Measurements from ENCODE around the gene SLCO3A1. TPM values are rescaled to one million over a fixed set of nuclear protein-coding genes. Genes with fewer than 3 reads are reported as not detected.

Gene SLCO3A1
- total RNA-seq, 1 experiment from 2014 or later: 37.8 TPM

DNA sequence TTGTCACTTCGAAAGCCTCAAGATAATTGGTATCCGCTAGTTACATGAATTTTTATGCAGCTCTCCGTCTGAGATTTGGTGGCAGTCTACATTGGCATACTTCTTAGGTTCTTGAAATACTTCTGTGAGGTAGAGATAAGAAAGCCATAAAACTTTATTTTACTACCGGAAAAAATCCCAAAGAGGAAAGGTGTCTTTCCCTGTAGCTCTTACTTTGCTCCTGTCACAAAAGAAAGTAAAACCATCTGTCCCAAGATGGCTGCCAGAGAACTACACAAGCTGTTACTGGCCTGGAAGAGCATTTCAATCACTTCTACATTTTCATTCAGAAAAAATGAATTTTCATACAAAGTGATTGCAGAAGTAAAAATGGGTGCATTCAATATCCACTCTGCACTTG is 325.4 kb downstream of the SLCO3A1 start:
- Histone ChIP-seq H3K9me2 (ENCODE audit: insufficient read depth) (no peaks in the 10 kb centered on the region), H3K4me3 (no peak overlapping the region), H3K27ac (no peak overlapping the region), H4K20me1 (ENCODE audit: insufficient read depth) (no peaks in the 10 kb centered on the region), H3K4me2 (no peak overlapping the region), H3F3A (ENCODE audit: insufficient read depth, low read depth) (no peaks in the 10 kb centered on the region), H3K79me2 (ENCODE audit: low read depth) (no peaks in the 10 kb centered on the region), H3K9me3 (ENCODE audit: insufficient read depth, low read depth) (no peaks in the 10 kb centered on the region), H3K4me1 (replicated peaks; ENCODE audit: insufficient read depth) (no peaks in the 10 kb centered on the region), H3K27me3 (ENCODE audit: insufficient read depth, low read depth) (peaks cover 53% of the 10 kb centered on the region), H2AFZ (no peak overlapping the region), H3K36me3 (ENCODE audit: low read depth) (no peaks in the 10 kb centered on the region)
- ChIA-PET CTCF (no interaction called here), POLR2A (ENCODE audit: unreplicated experiment) (no interaction called here)
- DNase-seq: no peak
- TF ChIP-seq EZH2 (IDR thresholded peaks at IDR 0.05; ENCODE audit: low read depth): no peak
- TF ChIP-seq, protein P1, sequence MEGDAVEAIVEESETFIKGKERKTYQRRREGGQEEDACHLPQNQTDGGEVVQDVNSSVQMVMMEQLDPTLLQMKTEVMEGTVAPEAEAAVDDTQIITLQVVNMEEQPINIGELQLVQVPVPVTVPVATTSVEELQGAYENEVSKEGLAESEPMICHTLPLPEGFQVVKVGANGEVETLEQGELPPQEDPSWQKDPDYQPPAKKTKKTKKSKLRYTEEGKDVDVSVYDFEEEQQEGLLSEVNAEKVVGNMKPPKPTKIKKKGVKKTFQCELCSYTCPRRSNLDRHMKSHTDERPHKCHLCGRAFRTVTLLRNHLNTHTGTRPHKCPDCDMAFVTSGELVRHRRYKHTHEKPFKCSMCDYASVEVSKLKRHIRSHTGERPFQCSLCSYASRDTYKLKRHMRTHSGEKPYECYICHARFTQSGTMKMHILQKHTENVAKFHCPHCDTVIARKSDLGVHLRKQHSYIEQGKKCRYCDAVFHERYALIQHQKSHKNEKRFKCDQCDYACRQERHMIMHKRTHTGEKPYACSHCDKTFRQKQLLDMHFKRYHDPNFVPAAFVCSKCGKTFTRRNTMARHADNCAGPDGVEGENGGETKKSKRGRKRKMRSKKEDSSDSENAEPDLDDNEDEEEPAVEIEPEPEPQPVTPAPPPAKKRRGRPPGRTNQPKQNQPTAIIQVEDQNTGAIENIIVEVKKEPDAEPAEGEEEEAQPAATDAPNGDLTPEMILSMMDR (conservative IDR thresholded peaks at IDR 0.05): no peak
- intact Hi-C loops (cut with micrococcal nuclease; ENCODE audit: unreplicated experiment): no loop called here
- BruUV-seq (replicated peaks): no TSS peak

DNA sequence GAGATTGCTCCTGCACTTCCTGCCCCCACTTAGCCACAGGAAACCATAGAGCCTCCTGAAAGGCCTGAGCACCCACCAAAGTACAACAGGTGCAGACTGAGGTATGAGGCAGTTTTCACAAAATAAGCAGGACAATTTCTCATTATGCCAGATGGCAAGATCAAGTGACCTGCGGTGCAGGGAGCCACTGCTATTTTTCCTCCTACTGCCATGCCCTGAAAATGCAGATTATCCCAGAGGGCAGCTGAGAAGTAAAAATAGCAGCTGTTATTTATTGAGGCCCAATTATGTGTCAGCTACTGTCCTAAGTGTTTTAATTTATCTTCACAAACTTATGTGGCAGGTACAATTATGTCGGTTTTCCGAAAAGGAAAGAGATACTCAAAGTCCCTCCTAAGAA is 330.6 kb downstream of the SLCO3A1 start:
- intact Hi-C loops (cut with micrococcal nuclease; ENCODE audit: unreplicated experiment): no loop called here
- Histone ChIP-seq H3K9me3 (ENCODE audit: insufficient read depth, low read depth) (no peaks in the 10 kb centered on the region), H3K9me2 (ENCODE audit: insufficient read depth) (no peaks in the 10 kb centered on the region), H3K27me3 (ENCODE audit: insufficient read depth, low read depth) (peaks cover 37% of the 10 kb centered on the region), H3F3A (ENCODE audit: insufficient read depth, low read depth) (no peaks in the 10 kb centered on the region), H3K4me3 (no peak overlapping the region), H3K4me1 (replicated peaks; ENCODE audit: insufficient read depth) (no peaks in the 10 kb centered on the region), H4K20me1 (ENCODE audit: insufficient read depth) (no peaks in the 10 kb centered on the region), H3K79me2 (ENCODE audit: low read depth) (no peaks in the 10 kb centered on the region), H2AFZ (no peak overlapping the region), H3K27ac (no peak overlapping the region), H3K4me2 (no peak overlapping the region), H3K36me3 (ENCODE audit: low read depth) (no peaks in the 10 kb centered on the region)
- no peak for TF ChIP-seq EZH2 (IDR thresholded peaks at IDR 0.05; ENCODE audit: low read depth)
- TF ChIP-seq, protein P1 (conservative IDR thresholded peaks at IDR 0.05): no peak
- POLR2A ChIA-PET (ENCODE audit: unreplicated experiment): no interaction called here
- DNase-seq: no peak
- no TSS peak for BruUV-seq (replicated peaks)
- CTCF ChIA-PET: no interaction called here

DNA sequence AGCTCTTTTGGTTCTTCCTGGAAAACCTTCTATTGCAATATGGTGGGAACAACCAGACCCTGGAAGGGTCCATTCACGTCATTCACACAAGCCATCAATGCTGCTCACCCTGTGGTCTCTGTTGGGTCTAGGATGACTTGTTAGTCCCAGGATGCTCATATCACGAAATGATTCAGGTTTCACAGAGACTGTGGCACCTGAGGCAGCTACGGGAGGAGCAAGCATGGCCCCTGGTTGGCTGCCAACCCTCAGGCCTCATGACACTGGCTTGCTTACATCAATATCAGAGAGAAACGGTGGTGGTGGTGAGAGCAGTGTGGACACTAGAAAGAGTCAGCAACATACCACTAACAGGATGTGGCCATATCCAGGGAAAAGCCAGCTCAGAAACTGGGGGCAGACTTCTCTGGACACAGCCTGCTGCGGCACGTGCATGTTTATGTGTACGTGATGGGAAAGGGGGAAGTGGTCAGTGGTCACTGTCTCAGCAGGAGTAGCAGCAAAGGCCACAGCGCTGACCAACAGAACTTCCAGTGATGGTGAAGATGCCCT is 331.2 kb downstream of the SLCO3A1 start:
- CTCF ChIA-PET: no interaction called here
- no TSS peak for BruUV-seq (replicated peaks)
- H3K4me1 ChIP-seq (replicated peaks; ENCODE audit: insufficient read depth): no peaks in the 10 kb centered on the region
- no peaks in the 10 kb centered on the region for H4K20me1 ChIP-seq (ENCODE audit: insufficient read depth)
- no peaks in the 10 kb centered on the region for H3K36me3 ChIP-seq (ENCODE audit: low read depth)
- no peaks in the 10 kb centered on the region for H3K79me2 ChIP-seq (ENCODE audit: low read depth)
- H2AFZ ChIP-seq: no peak overlapping the region
- TF ChIP-seq, protein P1 (conservative IDR thresholded peaks at IDR 0.05): no peak
- TF ChIP-seq EZH2 (IDR thresholded peaks at IDR 0.05; ENCODE audit: low read depth): no peak
- H3K27me3 ChIP-seq (ENCODE audit: insufficient read depth, low read depth): peaks cover 42% of the 10 kb centered on the region
- H3F3A ChIP-seq (ENCODE audit: insufficient read depth, low read depth): no peaks in the 10 kb centered on the region
- DNase-seq: no peak
- intact Hi-C loops (cut with micrococcal nuclease; ENCODE audit: unreplicated experiment): no loop called here
- H3K9me2 ChIP-seq (ENCODE audit: insufficient read depth): no peaks in the 10 kb centered on the region
- no peak overlapping the region for H3K27ac ChIP-seq
- POLR2A ChIA-PET (ENCODE audit: unreplicated experiment): no interaction called here
- no peaks in the 10 kb centered on the region for H3K9me3 ChIP-seq (ENCODE audit: insufficient read depth, low read depth)
- no peak overlapping the region for H3K4me3 ChIP-seq
- H3K4me2 ChIP-seq: no peak overlapping the region

Measured in PC-9 (cell line).